Parathyroid adenoma (tissue), 2 donors: ENCODE results near the gene C15orf61.

Source experiments
- H2AFZ ChIP-seq: fragments of 300-600 bp; sonication (generic); one replicate; pipeline ENCODE4 v1.7.0; 2017; ENCODE audit warnings: antibody characterized with exemption, mild to moderate bottlenecking
- H3K27ac ChIP-seq: fragments of 300-600 bp; sonication (generic); one replicate; pipeline ENCODE4 v1.7.0; 2017
- H3K27me3 ChIP-seq: fragments of 300-600 bp; sonication (generic); one replicate; pipeline ENCODE4 v1.7.0; 2017; ENCODE audit warnings: low read length; ENCODE audit not compliant: control insufficient read depth, insufficient read depth
- H3K36me3 ChIP-seq: fragments of 300-600 bp; sonication (generic); one replicate; pipeline ENCODE4 v1.7.0; 2017; ENCODE audit warnings: low read length; ENCODE audit not compliant: control insufficient read depth, insufficient read depth
- H3K4me1 ChIP-seq: fragments of 300-600 bp; sonication (generic); one replicate; pipeline ENCODE4 v1.7.0; 2017; ENCODE audit warnings: control low read depth
- H3K4me2 ChIP-seq: fragments of 300-600 bp; sonication (generic); one replicate; pipeline ENCODE4 v1.7.0; 2017; ENCODE audit warnings: low read length
- H3K4me3 ChIP-seq: fragments of 300-600 bp; sonication (generic); one replicate; pipeline ENCODE4 v1.7.0; 2017; ENCODE audit warnings: low read depth, low read length
- H3K79me2 ChIP-seq: fragments of 300-600 bp; sonication (generic); one replicate; pipeline ENCODE4 v1.7.0; 2017; ENCODE audit warnings: control low read depth
- H3K9ac ChIP-seq: fragments of 300-600 bp; sonication (generic); one replicate; pipeline ENCODE4 v1.7.0; 2017; ENCODE audit warnings: mild to moderate bottlenecking
- H3K9me3 ChIP-seq: fragments of 300-600 bp; sonication (generic); one replicate; pipeline ENCODE4 v1.7.0; 2017; ENCODE audit warnings: low read length; ENCODE audit not compliant: control insufficient read depth
- CTCF ChIP-seq: fragments of 300-600 bp; sonication (generic); IDR thresholded peaks from one replicate; pipeline ENCODE4 v1.7.0; 2017; ENCODE audit warnings: antibody characterized with exemption, mild to moderate bottlenecking
- donor health status: primary hyperparathyroidism.

C15orf61 gene

GRCh38 chr15:67571648-67572415, 50.9 kb downstream of the C15orf61 start:
- no peak overlapping the region for H3K27ac ChIP-seq
- no peaks in the 10 kb centered on the region for H3K36me3 ChIP-seq
- no peaks in the 10 kb centered on the region for H3K27me3 ChIP-seq
- H3K4me2 ChIP-seq = no peak overlapping the region
- H3K4me3 ChIP-seq = no peak overlapping the region
- peaks cover 2% of the 10 kb centered on the region for H3K79me2 ChIP-seq
- H3K9me3 ChIP-seq = no peaks in the 10 kb centered on the region
- no peak for TF ChIP-seq CTCF
- H3K9ac ChIP-seq = no peak overlapping the region
- no peak overlapping the region for H2AFZ ChIP-seq
- no peaks in the 10 kb centered on the region for H3K4me1 ChIP-seq

DNA sequence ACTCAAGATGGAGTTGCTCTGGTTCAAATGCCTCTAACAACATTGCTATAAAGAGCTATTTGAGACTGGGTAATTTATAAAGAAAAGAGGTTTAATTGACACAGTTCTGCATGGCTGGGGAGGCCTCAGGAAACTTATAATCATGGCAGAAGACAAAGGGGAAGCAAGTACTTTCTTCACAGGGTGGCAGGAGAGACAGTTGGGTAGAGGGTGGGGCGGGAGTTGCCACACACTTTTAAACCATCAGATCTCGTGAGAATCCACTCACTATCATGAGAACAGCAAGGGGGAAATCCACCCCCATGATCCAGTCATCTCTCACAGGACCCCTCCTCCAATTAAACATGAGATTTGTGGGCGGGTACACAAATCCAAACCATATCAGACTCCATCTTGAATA, 52.3 kb downstream of the C15orf61 start:
- no peak overlapping the region for H3K4me2 ChIP-seq

GRCh38 chr15:67575039-67575502, 54.1 kb downstream of the C15orf61 start:
- Histone ChIP-seq H3K9ac (no peak overlapping the region), H3K36me3 (no peaks in the 10 kb centered on the region), H3K27ac (no peak overlapping the region), H3K79me2 (no peaks in the 10 kb centered on the region), H3K4me2 (no peak overlapping the region), H2AFZ (no peak overlapping the region), H3K27me3 (no peaks in the 10 kb centered on the region), H3K4me3 (no peak overlapping the region), H3K4me1 (no peaks in the 10 kb centered on the region), H3K9me3 (no peaks in the 10 kb centered on the region)
- TF ChIP-seq CTCF = no peak

More for the DNA sequence above, 52.3 kb downstream of the C15orf61 start:
- Histone ChIP-seq H3K9ac (no peak overlapping the region), H3K36me3 (no peaks in the 10 kb centered on the region), H3K27me3 (no peaks in the 10 kb centered on the region), H3K4me3 (no peak overlapping the region), H2AFZ (no peak overlapping the region), H3K4me1 (no peaks in the 10 kb centered on the region), H3K9me3 (no peaks in the 10 kb centered on the region), H3K79me2 (peaks cover 2% of the 10 kb centered on the region), H3K27ac (no peak overlapping the region)
- TF ChIP-seq CTCF = no peak

DNA sequence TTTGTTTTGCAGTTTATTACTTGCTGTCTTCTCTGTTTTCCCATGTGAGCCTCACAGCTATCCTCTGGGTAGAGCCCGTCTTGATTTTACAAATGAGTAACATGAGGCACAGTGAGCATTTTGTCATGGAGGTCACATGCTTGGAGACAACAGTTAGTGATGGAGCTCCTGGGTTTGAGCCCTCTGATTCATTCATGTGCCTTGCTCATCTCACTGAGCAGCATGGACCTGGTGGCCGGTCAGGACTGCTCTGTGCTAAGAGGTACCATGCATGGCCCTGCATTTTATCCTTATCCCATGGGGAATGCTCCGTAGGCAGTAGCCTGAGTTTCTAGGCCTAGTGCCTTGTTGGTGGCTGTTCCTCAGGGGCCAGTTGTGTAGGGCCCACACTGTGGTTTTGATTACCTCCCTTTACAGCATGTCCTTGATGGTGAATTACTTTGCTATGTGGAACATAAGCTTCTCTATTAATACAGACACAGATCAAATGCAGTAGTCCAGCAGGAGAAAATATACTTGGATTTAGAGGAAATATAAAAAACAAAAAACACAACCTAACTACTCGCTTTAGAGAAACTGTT, 57.2 kb downstream of the C15orf61 start:
- no peak overlapping the region for H3K4me3 ChIP-seq
- H3K4me2 ChIP-seq = no peak overlapping the region
- no peaks in the 10 kb centered on the region for H3K9me3 ChIP-seq

More for the DNA sequence above, 57.2 kb downstream of the C15orf61 start:
- H3K36me3 ChIP-seq = no peaks in the 10 kb centered on the region
- H3K79me2 ChIP-seq = no peaks in the 10 kb centered on the region
- H2AFZ ChIP-seq = no peak overlapping the region
- H3K27ac ChIP-seq = no peak overlapping the region
- H3K27me3 ChIP-seq = no peaks in the 10 kb centered on the region
- no peaks in the 10 kb centered on the region for H3K4me1 ChIP-seq
- H3K9ac ChIP-seq = no peak overlapping the region
- no peak for TF ChIP-seq CTCF
